GM12878 (cell line): ENCODE data around the gene CHMP6. TPM values are rescaled to one million over a fixed set of nuclear protein-coding genes. Genes with fewer than 3 reads are reported as not detected.

ENCODE experiments used
- ATAC-seq: fragments of 200-7000 bp; cut with Tn5 transposase; 3 replicates; pipeline ENCODE4 v1.9.1; 2020; ENCODE audit warnings: mild to moderate bottlenecking, moderate library complexity
- BruUV-seq: library from RNA; stranded (reverse); fragments of 400-500 nt; replicated peaks from 2 replicates; lab custom pipeline; 2021; lab: Mats Ljungman, UMichigan
- CTCF ChIA-PET: fragments of 300-600 bp; sonication (Branson Sonifier 250); formaldehyde crosslinking; extraction: SDS; loops from one replicate; lab custom pipeline; 2021; ENCODE audit warnings: inconsistent platforms; lab: Yijun Ruan, JAX
- POLR2A ChIA-PET: fragments of 350-600 bp; formaldehyde crosslinking; extraction: SDS; loops from one replicate; lab custom pipeline; 2021; ENCODE audit warnings: inconsistent platforms; lab: Charles Lee
- RAD21 ChIA-PET: fragments of 300-600 bp; sonication (Branson Sonifier 250); formaldehyde crosslinking; loops from one replicate; lab custom pipeline; 2023; ENCODE audit warnings: antibody characterized with exemption; ENCODE audit not compliant: unreplicated experiment; lab: Charles Lee
- SMC1A ChIA-PET: fragments of 300-600 bp; sonication (Branson Sonifier 250); formaldehyde crosslinking; loops from one replicate; lab custom pipeline; 2023; ENCODE audit not compliant: unreplicated experiment, uncharacterized antibody; lab: Charles Lee
- DNase-seq: peaks from one replicate; pipeline ENCODE4 v3.0.0-alpha.2; 2011; ENCODE audit warnings: low read depth, low spot score
- FAIRE-seq: peaks from 3 replicates; lab custom pipeline; 2011; peaks lifted over from hg19 to GRCh38; lab: Jason Lieb, UNC
- H2AFZ ChIP-seq: 2 replicates; pipeline ENCODE4 v1.6.0; 2011; ENCODE audit warnings: low read depth, low read length, control low read depth; ENCODE audit not compliant: control insufficient read depth
- H3K27ac ChIP-seq: 2 replicates; pipeline ENCODE4 v1.5.1; 2011; ENCODE audit warnings: control low read depth; ENCODE audit not compliant: control insufficient read depth, insufficient read depth
- H3K27me3 ChIP-seq, 2 experiments: replicated peaks in 1 of 2; 2 replicates each; pipeline versions ENCODE4 v1.6.0 to v1.6.1; 2011; ENCODE audit warnings: low read length in 1 of 2; ENCODE audit not compliant: control insufficient read depth in 2 of 2, insufficient read depth in 2 of 2
- H3K36me3 ChIP-seq, 2 experiments: 2 replicates each; pipeline ENCODE4 v1.5.1; 2011; ENCODE audit warnings: low read length in 1 of 2; ENCODE audit not compliant: control insufficient read depth in 2 of 2, insufficient read depth in 2 of 2
- H3K4me1 ChIP-seq: 2 replicates; pipeline ENCODE4 v1.6.1; 2011; ENCODE audit warnings: mild to moderate bottlenecking, low read length, moderate library complexity, mixed read lengths; ENCODE audit not compliant: control insufficient read depth, insufficient read depth
- H3K4me2 ChIP-seq: 2 replicates; pipeline ENCODE4 v1.6.0; 2011; ENCODE audit warnings: control low read depth; ENCODE audit not compliant: control insufficient read depth, insufficient read depth
- H3K4me3 ChIP-seq: fragments of 200-600 bp; sonication (generic); 2 replicates; pipeline ENCODE4 v1.5.1; 2016
- H3K79me2 ChIP-seq: 2 replicates; pipeline ENCODE4 v1.6.0; 2011; ENCODE audit warnings: low read length; ENCODE audit not compliant: control insufficient read depth, insufficient read depth
- H3K9ac ChIP-seq: 2 replicates; pipeline ENCODE4 v1.8.0; 2011; ENCODE audit warnings: low read length, control low read depth, mixed read lengths; ENCODE audit not compliant: control insufficient read depth, insufficient read depth
- H3K9me3 ChIP-seq: replicated peaks from 3 replicates; pipeline ENCODE4 v1.5.1; 2011; ENCODE audit warnings: mild to moderate bottlenecking, low read length; ENCODE audit not compliant: control insufficient read depth, insufficient read depth
- H4K20me1 ChIP-seq: 2 replicates; pipeline ENCODE4 v1.6.0; 2011; ENCODE audit not compliant: control insufficient read depth, insufficient read depth
- CEBPB ChIP-seq, 2 experiments: fragments of 150-350 bp in 1 of 2; IDR thresholded peaks; 2 replicates each; pipeline ENCODE4 v1.6.1; 2012 to 2014; ENCODE audit warnings: low read depth in 2 of 2, low read length in 2 of 2, borderline replicate concordance in 1 of 2, inconsistent platforms in 1 of 2
- KAT2A ChIP-seq: conservative IDR thresholded peaks from 2 replicates; pipeline ENCODE4 v1.6.1; 2011; ENCODE audit warnings: low read depth, low read length; ENCODE audit not compliant: control insufficient read depth
- WGBS: methylation state at CpG from one replicate; pipeline ENCODE4 v1.1.6; 2016; ENCODE audit warnings: low lambda C conversion rate; ENCODE audit not compliant: insufficient replicate concordance, insufficient coverage; ENCODE audit errors: missing lambda C conversion rate; 5-methylcytosine and 5-hydroxymethylcytosine counted together
- in situ Hi-C: fragments of 300-500 bp; cut with MboI; formaldehyde crosslinking; loops from 9 replicates; pipeline ENCODE4 v1.14.3; 2018; ENCODE audit warnings: mixed read lengths
- intact Hi-C: fragments of 100-400 bp; cut with micrococcal nuclease; formaldehyde crosslinking; loops from one replicate; pipeline ENCODE4 v1.14.2; 2022; ENCODE audit not compliant: unreplicated experiment
- polyA plus RNA-seq, 11 experiments: library from polyadenylated mRNA; depleted of rRNA in 4 of 11; unstranded in 6 of 11; stranded (reverse) in 5 of 11; fragments of >200 nt; fragmentation: Nextera tagmentation in 4 of 11; fragmentation: Illumina TruSeq in 1 of 11; extraction: Ambion mirVana in 4 of 11; extraction: Trizol in 1 of 11; gene quantifications; 1 replicate in 1 of 11; 2 replicates in 10 of 11; pipeline versions ENCODE4 v1.2.1 to v1.2.3, GENCODE V29; 2011 to 2016; ENCODE audit warnings: inconsistent platforms in 2 of 11, missing spikeins in 2 of 11, low read depth in 1 of 11
- total RNA-seq, 4 experiments: library from RNA; depleted of rRNA in 3 of 4; stranded (reverse); fragments of >200 nt in 3 of 4; fragmentation: Illumina TruSeq in 1 of 4; extraction: Trizol in 1 of 4; gene quantifications; 2 replicates each; pipeline versions ENCODE4 v1.2.1 to v1.2.3, GENCODE V29; 2013 to 2021
- TF ChIP-seq, protein P1 (sequence below): fragments of 450-650 bp; IDR thresholded peaks from 2 replicates; pipeline ENCODE4 v1.6.1; 2016; ENCODE audit warnings: mild to moderate bottlenecking
- TF ChIP-seq, protein P2 (sequence below): IDR thresholded peaks from 2 replicates; pipeline ENCODE4 v1.6.1; 2012; ENCODE audit warnings: low read length, inconsistent platforms
- TF ChIP-seq, protein P3 (sequence below): fragments of 450-650 bp; formaldehyde crosslinking; IDR thresholded peaks from 2 replicates; pipeline ENCODE4 v1.4.0; 2020; ENCODE audit warnings: mild to moderate bottlenecking, moderate library complexity

The CHMP6 gene
- total and polyA plus RNA-seq, 10 of the 15 experiments (the other 5 are each of a cell fraction or from before 2014, with no cell fraction given) = 0.21 to 37.9 (median 14.7) TPM

DNA sequence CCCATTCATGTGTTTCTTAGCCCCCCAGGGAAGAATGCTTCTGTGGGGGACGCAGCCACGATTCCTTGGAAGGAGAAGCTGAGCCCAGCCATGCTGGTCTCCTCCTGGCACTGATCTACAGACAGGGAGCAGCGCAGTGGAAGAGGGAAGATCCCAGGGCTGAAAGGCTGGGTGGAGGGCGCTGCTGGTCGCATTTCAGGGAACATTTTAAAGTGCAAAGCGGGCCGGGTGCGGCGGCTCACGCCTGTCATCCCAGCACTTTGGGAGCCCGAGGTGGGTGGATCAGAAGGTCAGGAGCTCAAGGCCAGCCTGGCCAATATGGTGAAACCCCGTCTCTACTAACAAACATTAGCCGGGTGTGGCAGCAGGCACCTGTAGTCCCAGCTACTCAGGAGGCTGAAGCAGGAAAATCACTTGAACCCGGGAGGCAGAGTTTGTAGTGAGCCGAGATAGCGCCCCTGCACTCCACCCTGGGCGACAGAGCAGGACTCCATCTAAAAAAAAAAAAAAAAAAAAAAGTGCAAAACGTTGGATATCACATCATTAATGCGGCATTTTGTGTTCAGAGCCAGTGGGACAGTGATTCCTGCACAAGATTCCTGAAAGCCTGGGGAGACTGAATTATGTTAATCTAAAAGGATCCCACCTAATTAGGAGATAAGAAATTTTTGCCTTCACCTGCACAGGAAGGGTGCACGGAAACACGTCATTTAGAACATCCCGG lies 558 bp upstream of the CHMP6 start:
- 27% methylated on average over 22 of the region's 22 CpGs for WGBS
- FAIRE-seq (peak; percentile 44), DNase-seq (no peak), ATAC-seq (no peak; the same call in 2 of the 3 replicates)
- H3K9me3 ChIP-seq = no peaks in the 10 kb centered on the region
- ChIA-PET CTCF (interaction anchor here (0.6 to 1.0 kb wide), 2 partner anchors 106 to 111 kb away, joined by 3 read pairs; no protein-coding TSS in a partner anchor), SMC1A (interaction anchor here (0.8 kb wide), 1 partner anchor 113 kb away, joined by 3 read pairs; no protein-coding TSS in a partner anchor), POLR2A (interaction anchor here (1.2 kb wide), 1 partner anchor 446 kb away, joined by 7 read pairs; the partner anchor contains the start of gene RPTOR), RAD21 (no interaction called here)
- H4K20me1 ChIP-seq = no peaks in the 10 kb centered on the region
- H3K27ac ChIP-seq = peak overlapping the region; percentile 69
- in situ Hi-C loops (no loop called here), intact Hi-C loops (no loop called here)
- BruUV-seq = TSS peak; percentile 68
- H3K4me1 ChIP-seq = peaks cover 18% of the 10 kb centered on the region
- H3K4me3 ChIP-seq = peak overlapping the region; percentile 97
- H3K27me3 ChIP-seq = no peaks in the 10 kb centered on the region; a peak in 1 of 4 replicates
- peak overlapping the region; percentile 58 for H3K4me2 ChIP-seq
- TF ChIP-seq, protein P1, sequence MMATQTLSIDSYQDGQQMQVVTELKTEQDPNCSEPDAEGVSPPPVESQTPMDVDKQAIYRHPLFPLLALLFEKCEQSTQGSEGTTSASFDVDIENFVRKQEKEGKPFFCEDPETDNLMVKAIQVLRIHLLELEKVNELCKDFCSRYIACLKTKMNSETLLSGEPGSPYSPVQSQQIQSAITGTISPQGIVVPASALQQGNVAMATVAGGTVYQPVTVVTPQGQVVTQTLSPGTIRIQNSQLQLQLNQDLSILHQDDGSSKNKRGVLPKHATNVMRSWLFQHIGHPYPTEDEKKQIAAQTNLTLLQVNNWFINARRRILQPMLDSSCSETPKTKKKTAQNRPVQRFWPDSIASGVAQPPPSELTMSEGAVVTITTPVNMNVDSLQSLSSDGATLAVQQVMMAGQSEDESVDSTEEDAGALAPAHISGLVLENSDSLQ = no peak
- TF ChIP-seq CEBPB (IDR thresholded peaks at IDR 0.05; ENCODE audit: borderline replicate concordance in 1 of 2, low read depth in 2 of 2, low read length in 2 of 2) (no peak), KAT2A (no peak)
- TF ChIP-seq, protein P2, sequence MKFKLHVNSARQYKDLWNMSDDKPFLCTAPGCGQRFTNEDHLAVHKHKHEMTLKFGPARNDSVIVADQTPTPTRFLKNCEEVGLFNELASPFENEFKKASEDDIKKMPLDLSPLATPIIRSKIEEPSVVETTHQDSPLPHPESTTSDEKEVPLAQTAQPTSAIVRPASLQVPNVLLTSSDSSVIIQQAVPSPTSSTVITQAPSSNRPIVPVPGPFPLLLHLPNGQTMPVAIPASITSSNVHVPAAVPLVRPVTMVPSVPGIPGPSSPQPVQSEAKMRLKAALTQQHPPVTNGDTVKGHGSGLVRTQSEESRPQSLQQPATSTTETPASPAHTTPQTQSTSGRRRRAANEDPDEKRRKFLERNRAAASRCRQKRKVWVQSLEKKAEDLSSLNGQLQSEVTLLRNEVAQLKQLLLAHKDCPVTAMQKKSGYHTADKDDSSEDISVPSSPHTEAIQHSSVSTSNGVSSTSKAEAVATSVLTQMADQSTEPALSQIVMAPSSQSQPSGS = no peak
- TF ChIP-seq, protein P3, sequence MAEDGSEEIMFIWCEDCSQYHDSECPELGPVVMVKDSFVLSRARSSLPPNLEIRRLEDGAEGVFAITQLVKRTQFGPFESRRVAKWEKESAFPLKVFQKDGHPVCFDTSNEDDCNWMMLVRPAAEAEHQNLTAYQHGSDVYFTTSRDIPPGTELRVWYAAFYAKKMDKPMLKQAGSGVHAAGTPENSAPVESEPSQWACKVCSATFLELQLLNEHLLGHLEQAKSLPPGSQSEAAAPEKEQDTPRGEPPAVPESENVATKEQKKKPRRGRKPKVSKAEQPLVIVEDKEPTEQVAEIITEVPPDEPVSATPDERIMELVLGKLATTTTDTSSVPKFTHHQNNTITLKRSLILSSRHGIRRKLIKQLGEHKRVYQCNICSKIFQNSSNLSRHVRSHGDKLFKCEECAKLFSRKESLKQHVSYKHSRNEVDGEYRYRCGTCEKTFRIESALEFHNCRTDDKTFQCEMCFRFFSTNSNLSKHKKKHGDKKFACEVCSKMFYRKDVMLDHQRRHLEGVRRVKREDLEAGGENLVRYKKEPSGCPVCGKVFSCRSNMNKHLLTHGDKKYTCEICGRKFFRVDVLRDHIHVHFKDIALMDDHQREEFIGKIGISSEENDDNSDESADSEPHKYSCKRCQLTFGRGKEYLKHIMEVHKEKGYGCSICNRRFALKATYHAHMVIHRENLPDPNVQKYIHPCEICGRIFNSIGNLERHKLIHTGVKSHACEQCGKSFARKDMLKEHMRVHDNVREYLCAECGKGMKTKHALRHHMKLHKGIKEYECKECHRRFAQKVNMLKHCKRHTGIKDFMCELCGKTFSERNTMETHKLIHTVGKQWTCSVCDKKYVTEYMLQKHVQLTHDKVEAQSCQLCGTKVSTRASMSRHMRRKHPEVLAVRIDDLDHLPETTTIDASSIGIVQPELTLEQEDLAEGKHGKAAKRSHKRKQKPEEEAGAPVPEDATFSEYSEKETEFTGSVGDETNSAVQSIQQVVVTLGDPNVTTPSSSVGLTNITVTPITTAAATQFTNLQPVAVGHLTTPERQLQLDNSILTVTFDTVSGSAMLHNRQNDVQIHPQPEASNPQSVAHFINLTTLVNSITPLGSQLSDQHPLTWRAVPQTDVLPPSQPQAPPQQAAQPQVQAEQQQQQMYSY (CRISPR knock-in tag) = no peak
- H3K36me3 ChIP-seq = no peaks in the 10 kb centered on the region; a peak in 1 of 4 replicates
- H3K9ac ChIP-seq = peak overlapping the region; percentile 89
- peak overlapping the region; percentile 99 for H2AFZ ChIP-seq
- peaks cover 15% of the 10 kb centered on the region for H3K79me2 ChIP-seq
